ENCODE measurements around the gene IRF1. TPM values are rescaled to one million over a fixed set of nuclear protein-coding genes. Genes with fewer than 3 reads are reported as not detected.

The IRF1 gene
- total and polyA plus RNA-seq, 7 donors = 15.3 to 169 (median 37.2) TPM

- H3K4me1 ChIP-seq = peaks cover 0 to 66% (median 60%) of the 10 kb centered on the region in 4 donors
- 50 to 63% methylated on average over 22 of the region's 22 CpGs for WGBS, 2 donors
Observed at GRCh38 chr5:132491368-132492364, 1.1 kb upstream of the IRF1 start.

GRCh38 chr5:132489871-132490483 lies 596 bp downstream of the IRF1 start:
- no peaks in the 10 kb centered on the region for H3K9me3 ChIP-seq
- WGBS, 2 donors = 0% methylated on average over 65 of the region's 65 CpGs
- no peaks in the 10 kb centered on the region for H3K27me3 ChIP-seq
- peak overlapping the region; percentile 77 to 92 (median 86) for H3K4me3 ChIP-seq
- TF ChIP-seq CTCF (IDR thresholded peaks at IDR 0.05) = peak in 3 of 4 experiments; percentile 13 to 23 (median 22)
- TF ChIP-seq EP300 (IDR thresholded peaks at IDR 0.05) = no peak
- no peak for TF ChIP-seq POLR2A (IDR thresholded peaks at IDR 0.05)
- TF ChIP-seq POLR2AphosphoS5 (IDR thresholded peaks at IDR 0.05) = no peak
- peaks cover 10 to 38% (median 23%) of the 10 kb centered on the region in 4 donors for H3K36me3 ChIP-seq
- intact Hi-C loops (cut with DNase I) = loop anchor here (1.0 to 10.0 kb wide), 4 partner anchors 71 to 263 kb away; partner anchors contain the start of genes P4HA2 and SLC22A4
- peaks cover 0 to 63% (median 52%) of the 10 kb centered on the region in 4 donors for H3K4me1 ChIP-seq
- peak; percentile 86 for DNase-seq
- peak overlapping the region; percentile 98 to 100 (median 98) for H3K27ac ChIP-seq

More at GRCh38 chr5:132491368-132492364, 1.1 kb upstream of the IRF1 start:
- H3K4me3 ChIP-seq = peak overlapping the region in 3 of 4 donors; percentile 84 to 92 (median 87)
- no peaks in the 10 kb centered on the region for H3K9me3 ChIP-seq
- intact Hi-C loops (cut with DNase I) = loop anchor here (5.0 to 10.0 kb wide), 3 partner anchors 197 to 264 kb away; partner anchors contain the start of genes P4HA2 and SLC22A4
- peak overlapping the region; percentile 98 to 100 (median 98) for H3K27ac ChIP-seq
- H3K36me3 ChIP-seq = peaks cover 1 to 21% (median 7%) of the 10 kb centered on the region in 4 donors
- no peaks in the 10 kb centered on the region for H3K27me3 ChIP-seq
- peak; percentile 72 for DNase-seq
- TF ChIP-seq CTCF (IDR thresholded peaks at IDR 0.05) (no peak), POLR2A (IDR thresholded peaks at IDR 0.05) (no peak), POLR2AphosphoS5 (IDR thresholded peaks at IDR 0.05) (no peak), EP300 (IDR thresholded peaks at IDR 0.05) (no peak)

GRCh38 chr5:132489051-132489770 lies 1.4 kb downstream of the IRF1 start:
- no peaks in the 10 kb centered on the region for H3K9me3 ChIP-seq
- intact Hi-C loops (cut with DNase I) = no loop called here
- H3K27me3 ChIP-seq = no peaks in the 10 kb centered on the region
- peaks cover 0 to 55% (median 47%) of the 10 kb centered on the region in 4 donors for H3K4me1 ChIP-seq
- H3K4me3 ChIP-seq = peak overlapping the region; percentile 77 to 92 (median 86)
- peak overlapping the region; percentile 98 to 100 (median 98) for H3K27ac ChIP-seq
- TF ChIP-seq POLR2A (IDR thresholded peaks at IDR 0.05) = no peak
- no peak for TF ChIP-seq CTCF (IDR thresholded peaks at IDR 0.05)
- TF ChIP-seq POLR2AphosphoS5 (IDR thresholded peaks at IDR 0.05) = no peak
- TF ChIP-seq EP300 (IDR thresholded peaks at IDR 0.05) = no peak
- WGBS, 2 donors = 7 to 12% methylated on average over 10 of the region's 10 CpGs
- peaks cover 13 to 45% (median 30%) of the 10 kb centered on the region in 4 donors for H3K36me3 ChIP-seq
- DNase-seq = peak; percentile 60

GRCh38 chr5:132488590-132488989 lies 2.0 kb downstream of the IRF1 start:
- Histone ChIP-seq H3K4me3 (peak overlapping the region in 3 of 4 donors; percentile 84 to 92 (median 87)), H3K36me3 (peaks cover 19 to 51% (median 35%) of the 10 kb centered on the region in 4 donors), H3K27ac (peak overlapping the region in 3 of 4 donors; percentile 29 to 100 (median 99)), H3K4me1 (peaks cover 0 to 53% (median 47%) of the 10 kb centered on the region in 4 donors), H3K27me3 (no peaks in the 10 kb centered on the region), H3K9me3 (no peaks in the 10 kb centered on the region)
- TF ChIP-seq POLR2A (IDR thresholded peaks at IDR 0.05) = no peak
- TF ChIP-seq CTCF (IDR thresholded peaks at IDR 0.05) = no peak
- TF ChIP-seq EP300 (IDR thresholded peaks at IDR 0.05) = no peak
- TF ChIP-seq POLR2AphosphoS5 (IDR thresholded peaks at IDR 0.05) = no peak
- 16 to 21% methylated on average over 2 of the region's 2 CpGs for WGBS, 2 donors
- DNase-seq = no peak
- intact Hi-C loops (cut with DNase I) = no loop called here
